ENCODE data around the gene CEP95. TPM values are rescaled to one million over a fixed set of nuclear protein-coding genes. Genes with fewer than 3 reads are reported as not detected.

The CEP95 gene
- total and polyA plus RNA-seq, 8 donors, result 15.7 to 115 (median 53.6) TPM

DNA sequence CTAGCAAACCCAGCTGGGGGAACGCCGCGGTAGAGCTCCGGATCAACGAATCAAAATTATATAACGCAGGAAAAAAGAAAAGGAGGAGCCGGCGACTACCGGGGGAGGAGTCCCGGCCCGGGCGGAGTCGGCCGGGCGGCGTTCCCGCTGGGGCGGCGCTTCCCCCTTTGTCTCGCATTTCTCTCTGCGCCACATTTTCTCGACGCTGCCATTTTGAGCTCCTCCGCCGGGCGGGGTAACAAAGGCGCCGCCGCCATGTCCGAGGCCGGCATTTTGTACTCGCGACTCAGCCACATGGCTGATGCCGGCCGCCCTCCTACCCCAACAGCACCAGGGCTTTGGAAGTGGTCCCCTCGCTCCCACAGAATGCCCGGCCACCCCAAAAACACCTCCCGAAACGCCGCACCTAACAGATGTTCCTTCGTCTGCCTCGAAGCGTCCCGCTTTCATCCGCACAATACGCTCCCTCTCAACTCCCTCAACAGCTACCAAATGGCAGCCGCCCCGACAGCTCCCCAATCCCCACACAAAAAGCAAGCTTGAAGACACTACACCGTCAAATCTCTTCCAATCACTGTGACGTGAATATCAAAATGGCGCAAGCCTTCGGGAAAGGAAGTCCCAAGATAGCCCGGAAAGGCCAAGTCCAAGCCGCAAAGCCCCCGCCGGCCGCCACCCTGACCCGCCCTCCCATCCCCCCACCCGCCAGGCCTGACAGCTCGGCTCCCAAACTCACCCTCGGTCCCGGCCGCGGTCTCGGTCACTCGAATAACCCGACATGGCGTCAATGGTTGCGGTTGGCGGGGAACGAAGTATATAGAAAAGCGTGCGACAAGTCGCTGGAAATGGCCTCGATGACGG, 1.2 kb upstream of the CEP95 start:
- Histone ChIP-seq H3K27ac (peak overlapping the region; percentile 97 to 100 (median 100)), H3K36me3 (peaks cover 49 to 60% (median 58%) of the 10 kb centered on the region in 4 donors), H3K4me3 (peak overlapping the region; percentile 62 to 89 (median 86)), H3K4me1 (peaks cover 48 to 71% (median 56%) of the 10 kb centered on the region in 4 donors), H3K27me3 (no peaks in the 10 kb centered on the region), H3K9me3 (no peaks in the 10 kb centered on the region)
- DNase-seq, result peak; percentile 94 to 98
- intact Hi-C loops (cut with DNase I; ENCODE audit: low total_unique reads), result no loop called here
- TF ChIP-seq, protein P1, sequence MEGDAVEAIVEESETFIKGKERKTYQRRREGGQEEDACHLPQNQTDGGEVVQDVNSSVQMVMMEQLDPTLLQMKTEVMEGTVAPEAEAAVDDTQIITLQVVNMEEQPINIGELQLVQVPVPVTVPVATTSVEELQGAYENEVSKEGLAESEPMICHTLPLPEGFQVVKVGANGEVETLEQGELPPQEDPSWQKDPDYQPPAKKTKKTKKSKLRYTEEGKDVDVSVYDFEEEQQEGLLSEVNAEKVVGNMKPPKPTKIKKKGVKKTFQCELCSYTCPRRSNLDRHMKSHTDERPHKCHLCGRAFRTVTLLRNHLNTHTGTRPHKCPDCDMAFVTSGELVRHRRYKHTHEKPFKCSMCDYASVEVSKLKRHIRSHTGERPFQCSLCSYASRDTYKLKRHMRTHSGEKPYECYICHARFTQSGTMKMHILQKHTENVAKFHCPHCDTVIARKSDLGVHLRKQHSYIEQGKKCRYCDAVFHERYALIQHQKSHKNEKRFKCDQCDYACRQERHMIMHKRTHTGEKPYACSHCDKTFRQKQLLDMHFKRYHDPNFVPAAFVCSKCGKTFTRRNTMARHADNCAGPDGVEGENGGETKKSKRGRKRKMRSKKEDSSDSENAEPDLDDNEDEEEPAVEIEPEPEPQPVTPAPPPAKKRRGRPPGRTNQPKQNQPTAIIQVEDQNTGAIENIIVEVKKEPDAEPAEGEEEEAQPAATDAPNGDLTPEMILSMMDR (IDR thresholded peaks at IDR 0.05), result no peak
- TF ChIP-seq POLR2A (IDR thresholded peaks at IDR 0.05) (peak in 1 of 4 donors; percentile 40), EP300 (IDR thresholded peaks at IDR 0.05) (no peak), POLR2AphosphoS5 (IDR thresholded peaks at IDR 0.05) (peak; percentile 74 to 90 (median 83))
- 0% methylated on average over 55 to 76 of the region's 76 CpGs for WGBS, 5 donors

DNA sequence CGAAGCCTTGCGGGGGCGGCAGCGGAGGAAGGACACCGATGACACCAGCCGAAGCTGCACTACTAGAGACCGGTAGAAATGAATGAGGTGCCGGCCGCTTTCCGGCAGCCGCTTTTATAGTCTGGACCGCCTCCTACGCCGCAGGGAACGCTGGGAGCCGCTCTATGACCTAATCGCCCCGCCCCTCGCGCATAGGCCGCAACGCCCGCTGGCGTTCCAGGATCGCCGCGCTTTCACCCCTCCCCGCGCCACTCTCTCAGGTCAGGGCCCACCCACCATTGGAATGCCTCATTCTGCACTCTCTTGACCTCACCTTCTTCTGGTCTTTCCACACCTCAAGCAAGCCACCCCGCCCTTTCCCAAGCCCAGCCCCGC, 589 bp upstream of the CEP95 start, which contains the start of gene DDX5:
DDX5 (minus strand) TSS at position 89 of the 375 bp plus-strand sequence. CDS start 170 bp downstream, outside the sequence.
- H3K9me3 ChIP-seq, result no peaks in the 10 kb centered on the region
- H3K27ac ChIP-seq, result peak within 1 kb of the TSS; percentile 97 to 100 (median 100)
- peaks cover 45 to 60% (median 58%) of the 10 kb centered on the region in 4 donors for H3K36me3 ChIP-seq
- intact Hi-C loops (cut with DNase I; ENCODE audit: low total_unique reads), result no loop called here
- peak within 1 kb of the TSS; percentile 62 to 89 (median 86) for H3K4me3 ChIP-seq
- TF ChIP-seq EP300 (IDR thresholded peaks at IDR 0.05), result no peak
- TF ChIP-seq, protein P1 (IDR thresholded peaks at IDR 0.05), result no peak
- peak in 2 of 4 donors; percentile 88 to 97 for TF ChIP-seq POLR2A (IDR thresholded peaks at IDR 0.05)
- TF ChIP-seq POLR2AphosphoS5 (IDR thresholded peaks at IDR 0.05), result peak; percentile 96 to 100 (median 99)
- 0 to 1% (median 0%) methylated on average over 25 to 31 of the region's 31 CpGs for WGBS, 5 donors
- DNase-seq, result peak; percentile 98 to 99
- no peaks in the 10 kb centered on the region for H3K27me3 ChIP-seq
- H3K4me1 ChIP-seq, result peaks cover 48 to 67% (median 53%) of the 10 kb centered on the region in 4 donors

DNA sequence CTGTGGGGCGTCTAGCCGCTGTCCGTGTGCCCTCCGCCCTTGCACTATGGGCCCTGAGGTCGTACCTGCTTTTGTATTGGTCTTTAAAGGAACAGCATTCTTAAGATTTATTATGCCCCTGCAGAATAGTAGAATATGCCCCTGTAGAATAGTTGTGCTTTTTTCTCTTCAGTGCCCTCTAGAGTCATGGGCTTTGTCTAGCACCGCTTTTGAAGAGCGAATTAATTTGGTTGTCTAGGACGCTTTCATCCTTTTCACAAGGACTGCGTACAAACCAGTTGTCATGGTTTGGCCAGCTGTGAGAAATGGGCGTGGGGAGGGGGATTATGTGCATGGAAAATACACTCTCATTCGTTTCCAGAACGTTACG, 621 bp downstream of the CEP95 start:
- 0% methylated on average over 12 to 13 of the region's 13 CpGs for WGBS, 5 donors
- TF ChIP-seq POLR2AphosphoS5 (IDR thresholded peaks at IDR 0.05) (no peak), EP300 (IDR thresholded peaks at IDR 0.05) (no peak)
- TF ChIP-seq, protein P1 (IDR thresholded peaks at IDR 0.05), result peak in 5 of 7 experiments; percentile 8 to 44 (median 11)

DNA sequence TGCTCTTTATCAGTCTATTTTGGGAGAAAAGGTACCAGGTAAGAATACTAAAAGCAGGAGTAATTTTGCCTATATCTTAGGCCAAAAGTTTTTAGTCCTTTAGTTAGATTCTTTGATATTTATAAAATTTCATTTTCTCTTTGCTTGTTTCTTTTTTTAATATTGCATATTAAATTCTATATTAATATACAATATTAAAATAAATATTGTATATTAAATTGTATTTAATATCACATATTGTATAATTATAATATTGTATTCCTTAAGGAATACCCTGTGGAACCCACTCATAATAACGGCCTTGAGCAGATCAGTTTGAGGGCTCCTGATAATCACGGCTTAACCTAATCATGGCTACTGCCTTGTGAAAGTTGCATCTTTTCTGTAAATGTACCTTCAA, 1.9 kb downstream of the CEP95 start:
- DNase-seq, result no peak
- TF ChIP-seq POLR2AphosphoS5 (IDR thresholded peaks at IDR 0.05) (no peak), EP300 (IDR thresholded peaks at IDR 0.05) (no peak), POLR2A (IDR thresholded peaks at IDR 0.05) (no peak)
- TF ChIP-seq, protein P1 (IDR thresholded peaks at IDR 0.05), result no peak
- Histone ChIP-seq H3K9me3 (no peaks in the 10 kb centered on the region), H3K4me1 (peaks cover 26 to 42% (median 29%) of the 10 kb centered on the region in 4 donors), H3K27me3 (no peaks in the 10 kb centered on the region), H3K27ac (no peak overlapping the region), H3K36me3 (peaks cover 27 to 60% (median 57%) of the 10 kb centered on the region in 4 donors), H3K4me3 (peak overlapping the region in 1 of 4 donors; percentile 62)
- 84 to 96% (median 94%) methylated on average over 2 of the region's 2 CpGs for WGBS, 5 donors
- intact Hi-C loops (cut with DNase I; ENCODE audit: low total_unique reads), result no loop called here

More for the DNA sequence above, 621 bp downstream of the CEP95 start:
- no peaks in the 10 kb centered on the region for H3K27me3 ChIP-seq
- H3K36me3 ChIP-seq, result peaks cover 39 to 60% (median 57%) of the 10 kb centered on the region in 4 donors
- peak overlapping the region; percentile 62 to 89 (median 86) for H3K4me3 ChIP-seq
- peaks cover 39 to 55% (median 42%) of the 10 kb centered on the region in 4 donors for H3K4me1 ChIP-seq
- no peaks in the 10 kb centered on the region for H3K9me3 ChIP-seq
- peak overlapping the region; percentile 97 to 100 (median 100) for H3K27ac ChIP-seq
- intact Hi-C loops (cut with DNase I; ENCODE audit: low total_unique reads), result no loop called here
- DNase-seq, result peak in 1 of 2 donors; percentile 91

Data from stomach (tissue), 9 donors.